DND-41 (cell line): Measurements from ENCODE around the gene DSCAM.

Experiments
- ATAC-seq: fragments of 200-7000 bp; cut with Tn5 transposase; 3 replicates; pipeline ENCODE4 v1.9.1; 2021; ENCODE audit warnings: low read depth; ENCODE audit not compliant: insufficient read depth
- DNase-seq: peaks from one replicate; pipeline ENCODE4 v3.0.0-alpha.2; 2020
- H2AFZ ChIP-seq: 2 replicates; pipeline ENCODE4 v1.6.0; 2012; ENCODE audit warnings: low read depth, low read length
- H3K27ac ChIP-seq: 2 replicates; pipeline ENCODE4 v1.5.1; 2012; ENCODE audit warnings: low read length, inconsistent platforms
- H3K27me3 ChIP-seq: fragments of 200-600 bp; sonication (generic); 2 replicates; pipeline ENCODE4 v1.6.0; 2012; ENCODE audit warnings: low read length, mild to moderate bottlenecking, inconsistent platforms; ENCODE audit not compliant: insufficient read depth, poor library complexity
- H3K36me3 ChIP-seq: 2 replicates; pipeline ENCODE4 v1.5.1; 2012; ENCODE audit warnings: low read length, inconsistent platforms; ENCODE audit not compliant: insufficient read depth
- H3K4me1 ChIP-seq: 2 replicates; pipeline ENCODE4 v1.5.1; 2012; ENCODE audit warnings: mild to moderate bottlenecking, low read length; ENCODE audit not compliant: insufficient read depth
- H3K4me2 ChIP-seq: 2 replicates; pipeline ENCODE4 v1.6.0; 2012; ENCODE audit warnings: mild to moderate bottlenecking, moderate library complexity, low read length, inconsistent platforms; ENCODE audit not compliant: insufficient read depth
- H3K4me3 ChIP-seq, 2 experiments: fragments of 200-600 bp in 1 of 2; shearing (Covaris generic) in 1 of 2; 2 replicates each; pipeline ENCODE4 v1.5.1; 2012 to 2016; ENCODE audit warnings: inconsistent platforms in 2 of 2, low read length in 2 of 2, mild to moderate bottlenecking in 2 of 2, low read depth in 1 of 2, moderate library complexity in 1 of 2
- H3K79me2 ChIP-seq: 2 replicates; pipeline ENCODE4 v1.6.0; 2012; ENCODE audit warnings: low read length, inconsistent platforms; ENCODE audit not compliant: insufficient read depth
- H3K9ac ChIP-seq: 2 replicates; pipeline ENCODE4 v1.6.0; 2012; ENCODE audit warnings: low read depth, mild to moderate bottlenecking, inconsistent platforms, low read length, moderate library complexity
- H3K9me3 ChIP-seq: 2 replicates; pipeline ENCODE4 v1.5.1; 2012; ENCODE audit warnings: low read length, moderate library complexity, mild to moderate bottlenecking, inconsistent platforms; ENCODE audit not compliant: insufficient read depth, severe bottlenecking
- H4K20me1 ChIP-seq: 2 replicates; pipeline ENCODE4 v1.6.0; 2012; ENCODE audit warnings: low read length; ENCODE audit not compliant: insufficient read depth
- CTCF ChIP-seq: IDR thresholded peaks from 2 replicates; pipeline ENCODE4 v1.5.1; 2012; ENCODE audit warnings: borderline replicate concordance, low read length, moderate library complexity, mild to moderate bottlenecking; ENCODE audit not compliant: poor library complexity, severe bottlenecking; ENCODE audit errors: extremely low read depth
- EZH2 ChIP-seq: IDR thresholded peaks from 3 replicates; pipeline ENCODE4 v1.6.1; 2012; ENCODE audit warnings: borderline replicate concordance, low read depth, mild to moderate bottlenecking, moderate library complexity, low read length, inconsistent platforms; ENCODE audit not compliant: severe bottlenecking

DSCAM gene

GRCh38 chr21:40796464-40796863 lies 50.5 kb downstream of the DSCAM start:
- H3K79me2 ChIP-seq: no peaks in the 10 kb centered on the region
- no peak overlapping the region for H2AFZ ChIP-seq
- H3K9ac ChIP-seq: no peak overlapping the region
- no peak overlapping the region for H3K27ac ChIP-seq
- H3K4me1 ChIP-seq: no peaks in the 10 kb centered on the region
- no peaks in the 10 kb centered on the region for H3K36me3 ChIP-seq
- no peak overlapping the region for H3K4me3 ChIP-seq
- no peaks in the 10 kb centered on the region for H3K27me3 ChIP-seq
- no peak for ATAC-seq
- no peak for DNase-seq
- TF ChIP-seq CTCF (no peak), EZH2 (no peak)
- H3K9me3 ChIP-seq: peaks cover 15% of the 10 kb centered on the region
- no peaks in the 10 kb centered on the region for H4K20me1 ChIP-seq
- H3K4me2 ChIP-seq: no peak overlapping the region

- H3K79me2 ChIP-seq: no peaks in the 10 kb centered on the region
- ATAC-seq (no peak), DNase-seq (no peak)
- no peak overlapping the region for H2AFZ ChIP-seq
- no peak overlapping the region for H3K4me2 ChIP-seq
- H4K20me1 ChIP-seq: no peaks in the 10 kb centered on the region
- H3K27me3 ChIP-seq: no peaks in the 10 kb centered on the region
- no peaks in the 10 kb centered on the region for H3K36me3 ChIP-seq
- peaks cover 8% of the 10 kb centered on the region for H3K9me3 ChIP-seq
- H3K9ac ChIP-seq: no peak overlapping the region
- H3K27ac ChIP-seq: no peak overlapping the region
- no peak overlapping the region for H3K4me3 ChIP-seq
- no peaks in the 10 kb centered on the region for H3K4me1 ChIP-seq
- no peak for TF ChIP-seq EZH2
- TF ChIP-seq CTCF: no peak
These were observed 51.6 kb downstream of the DSCAM start for GRCh38 chr21:40795313-40795712.

GRCh38 chr21:40792691-40793456 lies 54.1 kb downstream of the DSCAM start:
- Histone ChIP-seq H3K36me3 (no peaks in the 10 kb centered on the region), H3K27me3 (no peaks in the 10 kb centered on the region), H3K4me1 (no peaks in the 10 kb centered on the region), H3K9ac (no peak overlapping the region), H3K4me3 (no peak overlapping the region), H3K79me2 (no peaks in the 10 kb centered on the region), H4K20me1 (no peaks in the 10 kb centered on the region), H3K27ac (no peak overlapping the region), H2AFZ (no peak overlapping the region), H3K4me2 (no peak overlapping the region), H3K9me3 (no peaks in the 10 kb centered on the region)
- ATAC-seq (no peak), DNase-seq (no peak)
- TF ChIP-seq EZH2: no peak
- TF ChIP-seq CTCF: no peak
